Measurements from ENCODE around the gene LMOD2.

The LMOD2 gene

GRCh38 chr7:123689250-123689649 is 33.6 kb downstream of the LMOD2 start:
- CTCF ChIA-PET = interaction anchor here (0.8 to 4.4 kb wide), 3 partner anchors 7 to 12 kb away, joined by 4 to 23 read pairs (median 6); no protein-coding TSS in a partner anchor
- no peak overlapping the region for H3K4me3 ChIP-seq (ENCODE audit: low read depth, low read length)
- no peak for TF ChIP-seq CTCF (IDR thresholded peaks at IDR 0.05; ENCODE audit: insufficient read depth, low read length, missing control alignments)
- no peak for DNase-seq (ENCODE audit: low read depth, low spot score)
- POLR2A ChIA-PET = no interaction called here

- no peak for DNase-seq (ENCODE audit: low read depth, low spot score)
- ChIA-PET POLR2A (no interaction called here), CTCF (interaction anchor here (1.5 to 4.4 kb wide), 3 partner anchors 9 to 12 kb away, joined by 4 to 24 read pairs (median 23); no protein-coding TSS in a partner anchor)
- no peak for TF ChIP-seq CTCF (IDR thresholded peaks at IDR 0.05; ENCODE audit: insufficient read depth, low read length, missing control alignments)
- no peak overlapping the region for H3K4me3 ChIP-seq (ENCODE audit: low read depth, low read length)
Observed at GRCh38 chr7:123690550-123690949, 34.9 kb downstream of the LMOD2 start.

GRCh38 chr7:123692471-123692877 is 36.8 kb downstream of the LMOD2 start:
- no peak overlapping the region for H3K4me3 ChIP-seq (ENCODE audit: low read depth, low read length)
- CTCF ChIA-PET = interaction anchor here (1.1 to 4.4 kb wide), 4 partner anchors 10 to 173 kb away, joined by 3 to 24 read pairs (median 16); no protein-coding TSS in a partner anchor
- no peak for TF ChIP-seq CTCF (IDR thresholded peaks at IDR 0.05; ENCODE audit: insufficient read depth, low read length, missing control alignments)
- POLR2A ChIA-PET = no interaction called here
- no peak for DNase-seq (ENCODE audit: low read depth, low spot score)

- CTCF ChIA-PET = interaction anchor here (1.3 kb wide), 1 partner anchor 14 kb away, joined by 5 read pairs; no protein-coding TSS in a partner anchor
Observed at GRCh38 chr7:123695944-123696677, 40.4 kb downstream of the LMOD2 start.

GRCh38 chr7:123705211-123705901 is 49.7 kb downstream of the LMOD2 start:
- no peak for TF ChIP-seq CTCF (IDR thresholded peaks at IDR 0.05; ENCODE audit: insufficient read depth, low read length, missing control alignments)
- POLR2A ChIA-PET = no interaction called here
- CTCF ChIA-PET = interaction anchor here (1.2 to 1.7 kb wide), 4 partner anchors 12 to 68 kb away, joined by 4 to 5 read pairs (median 4); no protein-coding TSS in a partner anchor

More at GRCh38 chr7:123695944-123696677, 40.4 kb downstream of the LMOD2 start:
- POLR2A ChIA-PET = no interaction called here
- H3K4me3 ChIP-seq (ENCODE audit: low read depth, low read length) = no peak overlapping the region
- DNase-seq (ENCODE audit: low read depth, low spot score) = no peak
- no peak for TF ChIP-seq CTCF (IDR thresholded peaks at IDR 0.05; ENCODE audit: insufficient read depth, low read length, missing control alignments)

GRCh38 chr7:123709525-123709924 is 53.9 kb downstream of the LMOD2 start:
- ChIA-PET CTCF (interaction anchor here (0.9 kb wide), 1 partner anchor 8 kb away, joined by 4 read pairs; no protein-coding TSS in a partner anchor), POLR2A (no interaction called here)
- TF ChIP-seq CTCF (IDR thresholded peaks at IDR 0.05; ENCODE audit: insufficient read depth, low read length, missing control alignments) = no peak
- H3K4me3 ChIP-seq (ENCODE audit: low read depth, low read length) = no peak overlapping the region
- DNase-seq (ENCODE audit: low read depth, low spot score) = no peak

More at GRCh38 chr7:123705211-123705901, 49.7 kb downstream of the LMOD2 start:
- H3K4me3 ChIP-seq (ENCODE audit: low read depth, low read length) = no peak overlapping the region
- DNase-seq (ENCODE audit: low read depth, low spot score) = no peak

Data from AG04449 (cell line).